ENCODE data around the gene XYLT1. TPM values are rescaled to one million over a fixed set of nuclear protein-coding genes. Genes with fewer than 3 reads are reported as not detected.
A peak's percentile ranks its signal among the peaks of the same experiment; 100 is the strongest.

The XYLT1 gene
- total and polyA plus RNA-seq, 12 donors: 0.29 to 4.0 (median 1.6) TPM

- no peaks in the 10 kb centered on the region for H3K9me3 ChIP-seq
- 74 to 82% methylated on average over 6 of the region's 6 CpGs for WGBS, 2 donors
- H3K4me3 ChIP-seq: no peak overlapping the region
Measured at GRCh38 chr16:17177242-17177958, 293.4 kb downstream of the XYLT1 start.

GRCh38 chr16:17176199-17176598 is 294.6 kb downstream of the XYLT1 start:
- no peaks in the 10 kb centered on the region for H3K36me3 ChIP-seq

More at GRCh38 chr16:17177242-17177958, 293.4 kb downstream of the XYLT1 start:
- intact Hi-C loops (cut with DNase I): no loop called here
- DNase-seq (no peak), ATAC-seq (no peak)
- no peak for TF ChIP-seq CTCF (IDR thresholded peaks at IDR 0.05)
- no peaks in the 10 kb centered on the region for H3K27me3 ChIP-seq
- H3K36me3 ChIP-seq: no peaks in the 10 kb centered on the region
- H3K27ac ChIP-seq: no peak overlapping the region
- H3K4me1 ChIP-seq: peaks cover 0 to 20% (median 0%) of the 10 kb centered on the region in 9 donors

GRCh38 chr16:17173281-17173680 is 297.5 kb downstream of the XYLT1 start:
- peaks cover 0 to 47% (median 0%) of the 10 kb centered on the region in 9 donors for H3K4me1 ChIP-seq
- H3K9me3 ChIP-seq: no peaks in the 10 kb centered on the region
- DNase-seq (peak in 1 of 2 donors; percentile 32), ATAC-seq (peak in 6 of 8 donors; percentile 58 to 82 (median 63))
- H3K4me3 ChIP-seq: no peak overlapping the region
- intact Hi-C loops (cut with DNase I): no loop called here
- TF ChIP-seq CTCF (IDR thresholded peaks at IDR 0.05): no peak
- WGBS, 2 donors: 78 to 81% methylated on average over 6 of the region's 6 CpGs
- peak overlapping the region in 1 of 10 donors; percentile 76 for H3K27ac ChIP-seq
- no peaks in the 10 kb centered on the region for H3K27me3 ChIP-seq
- no peaks in the 10 kb centered on the region for H3K36me3 ChIP-seq

More at GRCh38 chr16:17176199-17176598, 294.6 kb downstream of the XYLT1 start:
- Histone ChIP-seq H3K9me3 (no peaks in the 10 kb centered on the region), H3K4me3 (no peak overlapping the region), H3K27me3 (no peaks in the 10 kb centered on the region), H3K4me1 (peaks cover 0 to 32% (median 0%) of the 10 kb centered on the region in 9 donors), H3K27ac (no peak overlapping the region)
- ATAC-seq (no peak), DNase-seq (no peak)
- intact Hi-C loops (cut with DNase I): no loop called here
- 88 to 89% methylated on average over 6 of the region's 6 CpGs for WGBS, 2 donors
- TF ChIP-seq CTCF (IDR thresholded peaks at IDR 0.05): no peak

- H3K27me3 ChIP-seq: no peaks in the 10 kb centered on the region
- peaks cover 0 to 54% (median 0%) of the 10 kb centered on the region in 9 donors for H3K4me1 ChIP-seq
- no peaks in the 10 kb centered on the region for H3K9me3 ChIP-seq
- 67 to 68% methylated on average over 8 of the region's 8 CpGs for WGBS, 2 donors
- ATAC-seq (peak in 3 of 8 donors; percentile 28 to 56 (median 46)), DNase-seq (no peak)
- intact Hi-C loops (cut with DNase I): no loop called here
- TF ChIP-seq CTCF (IDR thresholded peaks at IDR 0.05): no peak
- H3K27ac ChIP-seq: peak overlapping the region in 1 of 10 donors; percentile 76
- H3K36me3 ChIP-seq: no peaks in the 10 kb centered on the region
- no peak overlapping the region for H3K4me3 ChIP-seq
Measured at GRCh38 chr16:17171250-17172143, 299.3 kb downstream of the XYLT1 start.

All from heart right ventricle (tissue), 16 donors.